ENCODE results near the gene BGN. TPM values are rescaled to one million over a fixed set of nuclear protein-coding genes. Genes with fewer than 3 reads are reported as not detected.

Gene BGN
- total RNA-seq, 2 experiments from 2014 or later = not detected

DNA sequence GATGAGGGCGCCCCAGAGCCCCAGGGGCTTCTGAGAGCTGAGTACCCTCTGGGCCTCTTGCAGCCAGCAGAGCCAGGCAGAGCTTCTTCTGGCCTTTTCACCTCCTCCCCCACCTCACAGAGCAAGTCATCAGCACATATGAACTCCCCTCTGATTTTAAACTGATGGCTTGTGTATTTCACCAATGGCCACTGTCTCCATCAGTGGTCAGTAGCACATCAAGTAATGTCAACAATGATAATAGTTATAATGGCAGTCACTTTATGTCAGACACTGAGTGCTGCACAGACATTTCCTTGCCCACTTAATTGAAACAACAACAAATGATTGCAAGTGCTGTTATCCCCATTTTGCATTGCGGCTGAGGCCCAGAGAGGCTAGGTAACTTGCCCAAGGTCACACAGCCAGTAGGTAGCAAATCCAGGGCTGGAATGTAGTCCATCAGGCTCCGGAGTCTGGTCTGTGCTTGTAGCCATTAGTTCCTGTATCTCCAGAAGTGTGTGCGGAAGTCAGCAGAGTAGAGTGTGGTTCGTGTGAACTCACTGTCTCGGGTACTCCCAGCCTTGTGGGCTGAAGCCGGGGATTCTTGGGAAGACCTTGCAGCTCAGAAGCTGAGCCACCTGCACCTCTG is 25.6 kb downstream of the BGN start:
- ChIA-PET POLR2A (no interaction called here), CTCF (no interaction called here)

DNA sequence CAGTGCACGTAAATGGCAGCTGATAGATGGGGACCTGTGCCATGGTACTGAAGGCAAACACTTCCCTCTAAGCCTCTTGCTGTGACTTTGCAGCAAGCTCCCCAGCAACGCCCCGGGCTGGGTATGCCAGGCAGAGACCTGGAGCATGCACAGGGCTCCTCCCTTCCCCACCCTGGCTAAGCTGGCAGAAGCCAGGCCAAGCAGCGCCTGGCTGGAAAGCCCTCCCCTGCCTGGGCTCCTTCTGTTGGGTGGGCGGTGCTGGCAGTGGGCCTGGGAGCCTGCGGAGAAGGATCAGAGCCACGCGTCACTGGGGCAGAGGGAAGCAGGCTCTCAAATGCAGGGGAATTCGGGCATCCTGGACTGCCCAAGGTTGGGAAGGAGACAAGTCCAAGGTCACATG is 26.3 kb downstream of the BGN start:
- POLR2A ChIA-PET = no interaction called here
- CTCF ChIA-PET = no interaction called here

DNA sequence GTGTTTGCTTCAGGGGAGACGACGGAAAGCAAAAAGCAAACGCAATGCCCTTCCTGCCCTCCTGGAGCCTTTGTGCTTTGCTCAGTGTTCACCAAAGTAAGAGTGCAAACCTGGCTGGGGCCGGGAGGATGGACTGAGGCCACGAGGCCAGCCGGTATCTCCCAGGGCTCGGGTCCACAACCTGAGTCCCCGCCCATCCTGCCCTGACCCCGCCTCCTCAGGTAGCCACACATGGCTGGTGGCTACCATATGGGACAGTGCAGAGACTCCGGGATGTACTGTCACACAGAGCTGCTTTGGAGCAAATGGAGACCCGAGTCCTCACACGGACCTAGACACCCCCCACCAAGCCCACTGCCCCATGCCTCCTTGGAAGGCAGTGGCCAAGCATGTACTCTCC is 27.5 kb downstream of the BGN start:
- ChIA-PET CTCF (no interaction called here), POLR2A (no interaction called here)

DNA sequence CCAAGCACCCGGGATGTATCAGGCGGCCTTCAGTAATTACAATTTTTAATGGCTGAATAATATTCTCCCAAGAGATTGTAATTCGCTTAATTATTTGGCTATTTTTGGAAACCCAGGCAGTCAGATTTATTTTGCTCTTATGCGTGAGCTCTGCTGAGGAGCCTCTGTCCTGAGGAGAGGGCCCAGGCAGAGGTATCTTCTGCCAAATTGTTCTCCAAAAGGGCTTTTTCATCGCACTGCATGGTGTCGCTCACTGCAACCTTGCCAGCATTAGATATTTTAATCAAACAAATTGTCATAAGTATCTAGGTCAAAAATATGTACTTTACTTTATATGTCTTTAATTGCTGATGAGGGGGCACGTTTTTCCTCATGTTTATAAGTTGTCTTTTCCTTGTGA is 28.5 kb downstream of the BGN start:
- CTCF ChIA-PET = no interaction called here
- POLR2A ChIA-PET = no interaction called here

DNA sequence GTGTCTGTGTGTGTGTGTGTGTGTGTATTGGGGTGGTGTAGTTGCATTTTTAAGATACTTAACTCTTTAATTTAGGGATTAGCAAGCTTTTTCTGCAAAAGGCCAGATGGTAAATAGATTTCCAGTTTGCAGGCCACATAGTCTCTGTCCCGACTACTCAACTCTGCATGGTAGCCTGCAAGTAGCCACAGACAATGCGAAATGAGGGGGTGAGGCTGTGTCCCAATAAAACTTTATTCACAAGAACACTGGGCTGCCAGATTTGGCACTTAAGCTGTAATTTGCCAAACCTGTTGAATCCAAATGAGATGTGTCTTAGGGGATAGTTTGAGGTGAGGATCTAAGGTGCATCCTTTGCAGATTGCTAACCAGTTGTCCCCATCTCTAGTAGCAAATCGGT is 29.5 kb downstream of the BGN start:
- POLR2A ChIA-PET = no interaction called here
- CTCF ChIA-PET = no interaction called here

DNA sequence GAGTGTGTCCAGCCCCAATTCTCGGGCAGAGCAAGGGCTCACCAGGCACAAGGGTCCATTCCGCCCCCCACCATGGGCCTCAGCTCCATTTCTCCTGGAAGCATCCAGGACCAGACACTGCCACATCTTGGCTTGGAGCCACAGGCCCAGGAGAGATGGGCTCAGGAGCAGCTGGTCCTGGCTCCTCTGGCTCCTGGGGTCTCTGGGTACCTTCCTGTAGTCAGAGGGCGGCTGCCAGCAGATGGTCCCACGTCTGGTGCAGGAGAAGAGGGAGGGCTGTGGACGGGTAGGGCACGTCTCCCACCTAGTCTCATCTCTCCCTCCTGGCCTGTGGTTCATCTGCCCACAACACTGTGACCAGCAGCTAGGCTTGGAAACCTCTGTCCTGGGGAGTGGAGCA is 30.7 kb downstream of the BGN start:
- ChIA-PET CTCF (no interaction called here), POLR2A (no interaction called here)

DNA sequence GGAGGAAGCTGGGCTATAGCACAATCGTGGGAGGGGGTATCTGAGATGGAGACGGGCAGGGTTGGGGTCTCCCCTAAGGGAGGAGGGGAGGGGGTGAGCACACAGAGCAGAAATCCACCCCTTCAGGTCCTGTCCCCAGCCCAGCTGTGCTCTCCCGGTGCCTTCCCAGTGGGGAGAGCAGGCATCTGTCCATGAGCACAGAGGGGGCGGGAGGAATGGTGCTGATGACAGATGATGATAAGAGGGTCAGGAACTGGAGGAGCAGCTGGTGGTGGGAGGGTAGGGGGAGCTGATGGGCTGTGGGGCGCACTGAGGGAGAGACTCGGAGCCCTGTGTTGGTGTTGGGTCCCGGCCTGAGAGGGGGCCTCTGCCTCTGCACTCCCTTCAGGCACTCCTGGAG is 31.3 kb downstream of the BGN start:
- ChIA-PET CTCF (no interaction called here), POLR2A (no interaction called here)

DNA sequence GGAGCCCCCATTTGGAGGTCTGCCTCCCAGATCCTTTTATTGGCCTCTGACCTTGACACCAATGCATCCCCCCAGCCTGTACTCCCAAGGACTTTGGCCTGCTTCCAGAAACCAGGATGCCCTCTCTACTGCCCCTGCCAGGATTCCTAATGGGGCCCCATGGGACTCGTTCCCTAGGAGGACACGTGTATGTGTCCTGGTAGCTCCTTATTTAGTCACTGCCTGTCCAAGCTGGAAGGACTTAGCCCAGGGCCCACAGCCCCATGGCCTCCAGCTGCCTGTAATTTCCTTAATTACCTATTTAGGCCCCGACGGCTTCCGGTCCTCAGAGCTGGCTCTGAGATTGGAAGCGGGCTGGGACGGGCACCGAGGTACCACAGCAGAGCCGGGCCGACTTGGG is 32.0 kb downstream of the BGN start:
- CTCF ChIA-PET = no interaction called here
- POLR2A ChIA-PET = no interaction called here

DNA sequence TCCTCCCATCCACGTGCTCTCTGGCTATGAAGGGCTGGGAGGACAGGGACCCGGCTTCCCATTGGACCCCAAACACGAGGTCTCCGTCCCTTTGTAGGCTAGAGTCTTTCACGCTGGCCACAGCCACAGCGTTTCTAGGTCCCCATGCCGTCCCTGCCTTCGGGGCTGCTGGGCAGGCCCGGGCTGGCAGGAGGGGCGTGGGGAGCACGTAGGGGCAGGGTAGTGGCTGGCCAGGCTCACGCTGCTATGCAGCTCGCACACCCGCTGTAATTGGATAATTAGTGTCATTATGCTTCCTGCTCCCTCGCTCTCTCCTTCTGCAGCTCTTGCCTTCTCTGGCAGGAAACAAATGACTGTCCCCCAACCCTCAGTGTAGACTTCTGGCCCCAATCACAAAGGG is 32.4 kb downstream of the BGN start:
- ChIA-PET CTCF (interaction anchor here (0.6 kb wide), 1 partner anchor 139 kb away, joined by 3 read pairs; no protein-coding TSS in a partner anchor), POLR2A (no interaction called here)

DNA sequence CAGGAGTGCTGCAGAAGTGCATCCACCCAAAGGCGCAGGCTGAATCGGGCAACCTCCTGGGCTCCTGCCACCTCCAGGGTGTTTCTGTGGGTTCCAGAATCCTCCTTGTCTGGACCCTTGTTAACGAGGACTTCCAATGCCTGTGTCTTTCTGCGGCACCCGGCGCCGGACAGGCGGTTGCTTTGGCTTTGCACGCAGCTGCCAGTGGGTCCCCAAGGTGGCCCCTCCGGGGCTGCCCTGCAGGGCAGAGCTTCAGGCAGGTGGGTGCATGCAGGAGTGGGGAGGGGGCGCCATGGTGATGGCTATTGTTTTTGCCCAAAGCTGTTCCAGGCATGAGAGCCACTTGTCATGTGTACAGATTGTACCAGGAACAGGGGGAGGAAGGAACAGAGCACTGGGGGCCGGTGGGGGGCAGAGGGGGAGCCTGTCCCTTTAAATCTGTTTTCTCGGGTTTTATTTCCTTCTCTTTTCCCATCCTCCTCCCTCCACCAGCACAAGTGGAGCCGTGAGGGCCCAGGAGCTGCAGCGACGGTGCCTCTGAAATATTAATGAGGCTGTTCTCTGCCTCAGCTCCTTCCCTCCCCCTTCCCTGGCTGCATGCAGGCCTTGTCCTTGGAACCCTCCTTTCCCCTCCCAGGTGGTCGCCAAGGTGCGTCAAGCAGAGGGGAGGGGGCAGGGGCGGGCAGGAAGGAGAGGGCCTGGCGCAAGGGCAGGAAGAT is 35.8 kb downstream of the BGN start:
- ChIA-PET CTCF (no interaction called here), POLR2A (no interaction called here)

DNA sequence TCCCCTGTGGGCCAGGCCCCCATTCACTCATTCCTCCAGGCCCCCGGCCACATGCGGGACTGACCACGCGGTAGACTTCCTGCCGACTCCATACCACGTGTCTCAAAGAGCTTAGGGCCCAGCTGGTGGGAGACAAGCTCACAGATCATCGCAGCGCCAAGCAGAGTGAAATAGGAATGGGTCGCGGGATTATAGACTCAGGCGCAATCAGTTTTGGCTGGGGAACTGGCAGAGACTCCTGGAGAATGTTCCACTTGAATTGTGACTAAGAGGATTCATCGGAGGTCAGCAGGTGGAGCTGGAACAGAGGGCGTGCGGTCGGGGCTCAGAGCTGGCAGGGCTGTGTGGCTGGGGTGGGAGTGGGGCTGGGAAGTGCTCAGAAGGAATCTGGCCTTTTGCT is 38.3 kb downstream of the BGN start:
- POLR2A ChIA-PET = no interaction called here
- CTCF ChIA-PET = no interaction called here

DNA sequence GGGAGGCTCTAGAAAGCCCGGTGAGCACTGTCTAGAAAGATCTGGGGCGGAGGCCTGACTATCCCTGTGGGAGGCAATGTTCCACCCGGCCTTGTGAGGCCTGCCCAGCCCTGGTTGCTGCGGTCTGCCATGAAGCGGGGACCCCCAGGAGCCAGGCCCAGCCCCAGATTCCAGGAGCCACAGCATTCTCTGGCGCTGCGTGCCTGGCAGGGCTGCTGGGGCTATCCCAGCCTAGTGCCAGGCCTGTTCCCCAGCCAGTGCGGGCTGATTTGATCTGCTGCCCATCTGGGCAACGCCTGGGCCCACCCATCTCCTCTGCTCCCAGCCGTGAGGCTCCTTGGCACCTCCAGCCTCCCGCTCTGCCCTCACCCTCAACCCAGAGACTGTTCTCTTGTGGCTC is 42.3 kb downstream of the BGN start:
- POLR2A ChIA-PET = no interaction called here
- CTCF ChIA-PET = no interaction called here

DNA sequence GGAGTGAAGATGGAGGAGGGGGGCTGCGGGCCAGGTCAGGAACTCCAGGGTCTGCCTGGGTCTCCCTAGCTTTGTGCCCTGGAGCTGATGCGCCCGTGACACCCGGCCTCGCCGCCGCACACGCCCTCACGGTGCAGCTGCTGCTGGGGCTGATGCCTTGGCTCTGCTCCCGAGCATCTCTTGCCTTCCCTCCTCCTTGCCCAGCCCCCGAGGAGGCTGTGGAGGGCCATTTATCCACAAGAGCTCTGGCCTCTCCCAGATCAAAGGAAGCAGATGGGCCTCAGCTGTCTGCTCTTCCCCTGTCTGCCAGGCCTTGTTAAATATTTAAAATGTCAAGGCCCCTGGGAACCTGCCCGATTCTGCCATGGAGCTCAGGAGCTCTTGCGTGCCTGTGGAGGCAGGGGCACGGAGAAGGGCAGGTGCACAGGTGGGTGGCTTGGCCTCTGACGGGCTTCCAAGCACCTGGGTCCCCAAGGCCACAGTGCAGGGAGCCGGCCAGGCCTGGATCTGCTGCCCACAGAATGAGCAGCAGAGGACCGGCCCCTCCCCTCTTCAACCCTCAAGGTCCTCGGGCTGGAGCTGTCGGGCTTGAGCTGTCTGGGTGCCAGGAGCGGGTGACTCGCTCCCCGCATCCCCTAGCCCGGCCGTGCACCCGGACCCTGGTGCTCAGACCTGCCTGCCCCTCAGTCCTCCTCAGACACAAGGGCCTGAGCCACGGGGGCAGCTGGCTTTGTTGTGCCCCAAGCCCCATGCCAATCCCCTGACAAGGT is 42.9 kb downstream of the BGN start:
- POLR2A ChIA-PET = no interaction called here
- CTCF ChIA-PET = interaction anchor here (3.0 kb wide), 1 partner anchor 130 kb away, joined by 30 read pairs; no protein-coding TSS in a partner anchor

DNA sequence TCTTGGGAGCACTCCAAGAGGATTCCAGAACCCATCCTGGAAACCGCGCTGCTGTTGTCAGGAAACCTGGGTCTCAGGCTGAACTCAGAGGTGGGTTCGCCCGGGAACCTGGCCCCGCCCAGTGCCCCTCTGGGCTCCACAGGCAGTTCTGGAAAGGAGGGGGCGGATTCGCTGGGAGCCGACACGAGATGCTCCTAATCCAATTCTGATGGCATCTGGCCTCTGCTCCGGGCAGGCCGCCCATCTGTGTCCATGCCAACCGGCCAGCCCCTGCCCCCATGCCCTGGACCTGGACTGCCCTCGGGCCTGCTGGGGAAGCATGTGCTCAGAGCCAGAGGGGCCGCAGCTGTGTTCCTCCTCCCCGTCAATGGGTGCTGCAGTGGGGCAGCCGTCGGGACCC is 43.6 kb downstream of the BGN start:
- ChIA-PET CTCF (interaction anchor here (0.9 to 3.0 kb wide), 2 partner anchors 123 to 129 kb away, joined by 3 to 30 read pairs; no protein-coding TSS in a partner anchor), POLR2A (no interaction called here)

DNA sequence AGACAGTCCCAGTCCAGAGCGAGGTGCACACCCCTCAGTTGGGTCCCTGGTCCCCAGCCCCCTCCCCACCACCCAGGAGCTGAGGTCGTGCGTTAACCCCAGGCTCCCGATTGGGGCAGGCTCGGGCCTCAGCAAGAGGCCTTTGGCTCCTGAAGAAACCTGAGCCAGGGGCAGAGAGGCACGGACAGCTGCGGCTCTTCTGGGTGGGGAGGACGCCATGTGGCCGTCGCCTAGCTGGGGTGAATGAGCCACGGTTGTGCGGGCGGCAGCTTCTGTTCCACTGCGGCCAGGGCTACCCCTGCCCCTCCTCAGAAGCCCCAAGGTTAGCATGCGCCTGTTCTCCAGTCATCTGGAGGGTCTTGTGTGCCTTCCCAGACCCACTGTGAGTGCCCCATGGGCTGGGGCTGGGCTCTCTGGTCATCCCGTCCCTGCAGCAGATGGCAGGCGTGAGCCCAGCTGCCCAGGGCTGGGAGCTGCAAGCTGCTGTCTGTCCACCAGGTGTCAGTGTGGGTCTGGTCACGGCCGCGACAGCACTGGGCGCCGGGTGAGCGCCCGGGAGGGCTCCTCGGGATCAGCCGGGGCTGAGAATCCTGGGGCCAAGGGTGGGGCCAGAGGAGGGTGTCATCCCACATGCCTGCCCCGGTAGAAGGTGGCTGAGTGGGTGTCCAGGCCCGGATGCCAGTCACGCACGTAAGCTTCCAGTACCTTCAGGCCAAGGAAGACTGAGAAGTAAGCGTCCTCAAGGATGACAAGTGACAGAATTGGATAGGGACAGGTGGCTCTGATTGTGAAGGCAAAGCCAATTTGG is 44.6 kb downstream of the BGN start:
- POLR2A ChIA-PET = no interaction called here

DNA sequence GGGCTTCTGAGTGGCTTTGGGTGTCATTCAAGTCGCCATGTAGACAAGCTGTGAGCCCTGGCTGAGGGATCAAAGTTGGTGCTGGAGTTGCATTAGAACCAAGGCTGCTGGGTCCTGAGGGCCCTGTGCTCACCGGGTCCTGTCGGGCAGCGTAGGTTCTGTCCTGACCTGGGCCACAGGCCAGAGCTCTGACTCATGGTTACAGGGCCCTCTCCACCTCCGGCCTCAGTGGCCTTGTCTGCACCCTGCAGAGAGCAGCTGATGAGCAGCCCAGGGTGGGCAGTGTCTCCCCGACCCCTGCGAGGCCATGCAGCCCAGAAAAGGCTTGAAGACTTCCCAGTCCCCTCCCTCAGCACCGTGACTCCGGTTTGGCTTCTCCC is 45.2 kb downstream of the BGN start:
- CTCF ChIA-PET = interaction anchor here (0.7 to 3.0 kb wide), 11 partner anchors 9 to 177 kb away, joined by 3 to 30 read pairs (median 4); no protein-coding TSS in a partner anchor
- POLR2A ChIA-PET = no interaction called here

More for the DNA sequence above, 44.6 kb downstream of the BGN start:
- CTCF ChIA-PET = interaction anchor here (0.5 to 3.0 kb wide), 11 partner anchors 10 to 128 kb away, joined by 3 to 30 read pairs (median 4); no protein-coding TSS in a partner anchor

DNA sequence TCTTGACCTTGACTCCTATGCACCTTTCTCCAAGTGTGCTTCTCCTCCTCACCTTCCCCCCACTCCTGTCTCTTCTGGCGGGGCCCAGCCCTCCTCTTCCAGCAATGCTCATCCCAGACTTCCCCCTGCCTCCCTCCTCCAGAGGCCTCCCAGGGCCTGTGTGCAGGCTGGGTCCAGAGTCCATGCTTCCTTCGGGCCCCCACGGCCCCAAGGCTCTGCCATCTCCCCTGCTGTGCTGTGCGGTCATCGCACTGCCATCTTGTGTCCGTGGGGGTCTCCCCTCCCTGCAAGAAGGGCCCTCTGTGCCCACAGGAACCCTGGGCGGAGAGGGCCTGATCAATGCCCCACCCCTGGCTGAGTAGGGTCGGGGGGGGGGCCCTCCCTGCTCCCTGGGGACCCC is 49.9 kb downstream of the BGN start:
- POLR2A ChIA-PET = no interaction called here
- CTCF ChIA-PET = no interaction called here

DNA sequence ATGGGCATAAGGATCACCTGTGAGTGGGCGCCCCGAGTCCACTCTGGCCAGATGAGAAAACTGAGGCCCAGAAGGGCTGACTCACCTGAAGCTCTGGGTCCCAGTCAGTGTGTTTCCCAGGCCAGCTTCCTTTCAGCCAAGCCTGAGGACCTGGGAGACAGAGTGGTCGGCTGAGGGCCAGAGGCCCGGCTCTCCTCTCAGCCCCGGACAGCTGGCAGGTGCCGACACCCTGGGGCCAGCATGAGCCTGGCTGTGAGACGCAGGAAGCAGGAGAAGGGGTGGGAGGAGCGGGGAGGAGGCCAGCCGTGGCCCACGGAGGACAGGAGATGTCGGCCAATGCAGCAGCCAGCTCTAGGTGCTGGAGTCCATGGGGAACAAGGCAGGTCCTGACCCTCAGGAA is 51.6 kb downstream of the BGN start:
- ChIA-PET CTCF (interaction anchor here (1.3 kb wide), 1 partner anchor 8 kb away, joined by 6 read pairs; no protein-coding TSS in a partner anchor), POLR2A (no interaction called here)

DNA sequence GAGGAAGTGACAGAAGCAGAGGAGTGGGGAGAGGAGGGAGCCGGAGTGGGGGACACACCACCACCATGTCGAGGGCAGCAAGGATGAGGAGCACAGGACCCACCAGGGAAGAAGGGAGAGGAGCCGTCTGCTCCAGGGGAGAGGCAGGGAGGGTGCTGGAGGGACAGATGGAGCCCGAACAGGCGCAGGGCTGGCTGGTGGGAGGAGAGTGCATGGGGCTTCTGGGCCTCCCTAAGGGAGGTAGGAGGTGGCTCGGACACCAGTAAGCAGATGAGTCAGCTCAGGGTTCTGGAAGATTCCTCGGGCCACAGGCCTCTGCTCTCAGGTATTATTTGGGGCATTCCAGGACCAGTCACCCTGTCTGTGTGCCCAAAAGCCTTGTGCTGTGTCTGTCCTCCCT is 52.4 kb downstream of the BGN start:
- POLR2A ChIA-PET = no interaction called here
- CTCF ChIA-PET = no interaction called here

DNA sequence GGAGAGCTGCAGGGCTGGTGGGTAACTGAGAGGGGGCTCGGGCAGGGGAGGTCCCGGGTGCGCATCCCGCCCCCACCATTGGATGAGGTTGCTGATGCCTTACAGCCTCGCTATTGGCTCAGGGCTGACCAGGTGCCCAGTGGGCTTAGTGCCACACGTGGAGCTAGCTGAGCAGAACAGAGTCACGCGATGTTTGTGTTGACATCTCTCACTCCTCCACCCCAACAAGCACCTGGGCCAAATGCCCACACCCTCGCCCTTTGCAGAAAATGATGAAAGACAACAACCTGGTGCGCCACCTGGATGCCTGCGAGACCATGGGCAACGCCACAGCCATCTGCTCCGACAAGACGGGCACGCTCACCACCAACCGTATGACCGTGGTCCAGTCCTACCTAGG is 54.5 kb downstream of the BGN start:
- CTCF ChIA-PET = interaction anchor here (1.8 kb wide), 1 partner anchor 9 kb away, joined by 7 read pairs; no protein-coding TSS in a partner anchor
- POLR2A ChIA-PET = no interaction called here
